Keratinocyte (primary cell): ENCODE results near the gene RGCC. TPM values are rescaled to one million over a fixed set of nuclear protein-coding genes. Genes with fewer than 3 reads are reported as not detected.

Experiments
- DNase-seq: peaks from one replicate; pipeline ENCODE4 v3.0.0-alpha.2; 2011; ENCODE audit warnings: low read depth, missing footprints, low spot score
- FAIRE-seq: peaks from 2 replicates; lab custom pipeline; 2011; peaks lifted over from hg19 to GRCh38; lab: Jason Lieb, UNC
- H2AFZ ChIP-seq: 2 replicates; pipeline ENCODE4 v1.6.0; 2012; ENCODE audit warnings: low read length, control low read depth, inconsistent platforms; ENCODE audit not compliant: control insufficient read depth
- H3K27ac ChIP-seq: 2 replicates; pipeline ENCODE4 v1.5.1; 2011; ENCODE audit warnings: low read length; ENCODE audit not compliant: control insufficient read depth, insufficient read depth
- H3K27me3 ChIP-seq: 3 replicates; pipeline ENCODE4 v1.6.0; 2011; ENCODE audit warnings: low read length; ENCODE audit not compliant: control insufficient read depth, insufficient read depth; ENCODE audit errors: extremely low read depth
- H3K36me3 ChIP-seq, 2 experiments: 2 replicates in 1 of 2; 3 replicates in 1 of 2; pipeline ENCODE4 v1.5.1; 2011; ENCODE audit warnings: low read length in 2 of 2, mild to moderate bottlenecking in 1 of 2; ENCODE audit not compliant: control insufficient read depth in 2 of 2, insufficient read depth in 2 of 2; ENCODE audit errors: extremely low read depth in 1 of 2
- H3K4me1 ChIP-seq: 3 replicates; pipeline ENCODE4 v1.5.1; 2011; ENCODE audit warnings: low read length; ENCODE audit not compliant: control insufficient read depth, insufficient read depth; ENCODE audit errors: extremely low read depth
- H3K4me2 ChIP-seq: 3 replicates; pipeline ENCODE4 v1.6.0; 2011; ENCODE audit warnings: low read depth, low read length; ENCODE audit not compliant: control insufficient read depth, insufficient read depth; ENCODE audit errors: extremely low read depth
- H3K4me3 ChIP-seq, 3 experiments: fragments of 200-600 bp in 1 of 3; sonication (generic) in 1 of 3; 2 replicates in 2 of 3; 3 replicates in 1 of 3; pipeline ENCODE4 v1.5.1; 2011 to 2016; ENCODE audit warnings: low read length in 3 of 3, mild to moderate bottlenecking in 3 of 3, control low read depth in 2 of 3, inconsistent platforms in 1 of 3, low read depth in 1 of 3, mixed read lengths in 1 of 3, mixed run types in 1 of 3, moderate library complexity in 1 of 3; ENCODE audit not compliant: control insufficient read depth in 2 of 3, insufficient read depth in 2 of 3; ENCODE audit errors: extremely low read depth in 1 of 3
- H3K79me2 ChIP-seq: 2 replicates; pipeline ENCODE4 v1.6.0; 2012; ENCODE audit warnings: low read length; ENCODE audit not compliant: control insufficient read depth, insufficient read depth
- H3K9ac ChIP-seq: 3 replicates; pipeline ENCODE4 v1.6.0; 2011; ENCODE audit warnings: low read length; ENCODE audit not compliant: control insufficient read depth, insufficient read depth; ENCODE audit errors: extremely low read depth
- H3K9me1 ChIP-seq: 3 replicates; pipeline ENCODE4 v1.6.0; 2011; ENCODE audit warnings: low read length; ENCODE audit not compliant: control insufficient read depth, insufficient read depth; ENCODE audit errors: extremely low read depth
- H3K9me3 ChIP-seq: 2 replicates; pipeline ENCODE4 v1.5.1; 2012; ENCODE audit warnings: low read depth, low read length; ENCODE audit not compliant: control insufficient read depth
- H4K20me1 ChIP-seq: 3 replicates; pipeline ENCODE4 v1.6.0; 2011; ENCODE audit warnings: low read length; ENCODE audit not compliant: control insufficient read depth, insufficient read depth; ENCODE audit errors: extremely low read depth
- EZH2 ChIP-seq: IDR thresholded peaks from one replicate; pipeline ENCODE4 v1.6.1; 2012; ENCODE audit warnings: inconsistent platforms, mild to moderate bottlenecking, low read length, moderate library complexity
- dilution Hi-C: fragments of 300-500 bp; cut with MboI; formaldehyde crosslinking; loops from one replicate; pipeline ENCODE4 v1.7.0; 2020; ENCODE audit warnings: low sequenced_read_pairs; ENCODE audit not compliant: extremely low pct_ligation_motif_present
- polyA plus RNA-seq, 5 experiments: library from polyadenylated mRNA; depleted of rRNA in 3 of 5; stranded (reverse) in 3 of 5; stranded (forward) in 1 of 5; unstranded in 1 of 5; fragments of >200 nt; gene quantifications; 1 replicate in 1 of 5; 2 replicates in 3 of 5; 3 replicates in 1 of 5; pipeline versions ENCODE4 v1.2.1 to v1.2.3, GENCODE V29; 2011 to 2012; ENCODE audit warnings: missing spikeins in 2 of 5, low read depth in 1 of 5, low replicate concordance in 1 of 5
- TF ChIP-seq, protein P1 (sequence below), 3 experiments: IDR thresholded peaks in 1 of 3; conservative IDR thresholded peaks in 1 of 3; optimal IDR thresholded peaks in 1 of 3; 2 replicates in 2 of 3; 3 replicates in 1 of 3; pipeline versions ENCODE3 to v1.5.1; 2011; ENCODE audit warnings: low read length in 3 of 3, mild to moderate bottlenecking in 3 of 3, moderate library complexity in 2 of 3, control low read depth in 1 of 3, inconsistent platforms in 1 of 3; ENCODE audit not compliant: insufficient read depth in 2 of 3; ENCODE audit errors: extremely low read depth in 1 of 3

Gene RGCC
- polyA plus RNA-seq, 1 donor (not counting 4 experiments of a cell fraction or from before 2014, with no cell fraction given) = 1.5 TPM

DNA sequence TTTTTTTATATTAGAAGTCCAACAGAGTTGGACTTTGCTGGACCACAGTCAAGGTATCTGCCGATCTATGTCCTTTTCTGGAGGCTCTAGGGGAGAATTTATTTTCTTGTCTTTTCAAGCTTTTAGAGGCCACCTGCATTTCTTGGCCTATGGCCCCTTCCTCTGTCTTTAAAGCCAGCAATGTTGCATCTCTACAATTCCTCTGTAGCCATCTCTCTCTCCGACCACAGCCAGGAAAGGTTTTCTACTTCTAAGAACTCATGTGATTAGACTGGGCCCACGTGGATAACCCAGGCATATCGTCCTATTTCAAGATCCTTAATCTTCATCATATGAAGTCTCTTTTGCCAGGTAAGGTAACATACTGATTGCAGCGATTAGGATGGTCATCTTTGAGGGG is 43.5 kb upstream of the RGCC start:
- no peaks in the 10 kb centered on the region for H3K79me2 ChIP-seq
- FAIRE-seq = no peak

DNA sequence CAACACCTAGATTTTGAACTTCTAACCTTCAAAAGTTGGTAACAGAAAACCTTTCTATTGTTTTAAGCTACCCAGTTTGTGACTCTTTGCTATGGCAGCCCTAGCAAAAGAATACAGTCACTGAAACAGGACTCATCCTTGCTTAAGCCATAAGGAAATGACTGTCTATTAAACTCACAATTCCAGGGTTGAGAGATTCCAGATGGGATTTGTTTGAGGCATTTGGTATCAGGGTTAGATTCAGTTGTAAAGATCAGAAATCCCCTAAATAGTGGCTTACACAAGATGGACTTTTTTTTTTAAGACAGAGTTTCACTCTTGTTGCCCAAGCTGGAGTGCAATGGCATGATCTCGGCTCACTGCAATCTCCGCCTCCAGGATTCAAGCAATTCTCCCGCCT is 41.1 kb upstream of the RGCC start:
- Histone ChIP-seq H2AFZ (no peak overlapping the region), H3K9me1 (no peaks in the 10 kb centered on the region), H3K36me3 (no peaks in the 10 kb centered on the region), H3K27me3 (no peaks in the 10 kb centered on the region), H3K79me2 (no peaks in the 10 kb centered on the region), H3K9ac (no peak overlapping the region), H3K4me2 (no peak overlapping the region), H3K9me3 (no peaks in the 10 kb centered on the region), H3K4me3 (no peak overlapping the region), H3K4me1 (peaks cover 3% of the 10 kb centered on the region), H3K27ac (no peak overlapping the region), H4K20me1 (no peaks in the 10 kb centered on the region)
- dilution Hi-C loops = no loop called here
- FAIRE-seq = no peak
- no peak for TF ChIP-seq EZH2
- TF ChIP-seq, protein P1, sequence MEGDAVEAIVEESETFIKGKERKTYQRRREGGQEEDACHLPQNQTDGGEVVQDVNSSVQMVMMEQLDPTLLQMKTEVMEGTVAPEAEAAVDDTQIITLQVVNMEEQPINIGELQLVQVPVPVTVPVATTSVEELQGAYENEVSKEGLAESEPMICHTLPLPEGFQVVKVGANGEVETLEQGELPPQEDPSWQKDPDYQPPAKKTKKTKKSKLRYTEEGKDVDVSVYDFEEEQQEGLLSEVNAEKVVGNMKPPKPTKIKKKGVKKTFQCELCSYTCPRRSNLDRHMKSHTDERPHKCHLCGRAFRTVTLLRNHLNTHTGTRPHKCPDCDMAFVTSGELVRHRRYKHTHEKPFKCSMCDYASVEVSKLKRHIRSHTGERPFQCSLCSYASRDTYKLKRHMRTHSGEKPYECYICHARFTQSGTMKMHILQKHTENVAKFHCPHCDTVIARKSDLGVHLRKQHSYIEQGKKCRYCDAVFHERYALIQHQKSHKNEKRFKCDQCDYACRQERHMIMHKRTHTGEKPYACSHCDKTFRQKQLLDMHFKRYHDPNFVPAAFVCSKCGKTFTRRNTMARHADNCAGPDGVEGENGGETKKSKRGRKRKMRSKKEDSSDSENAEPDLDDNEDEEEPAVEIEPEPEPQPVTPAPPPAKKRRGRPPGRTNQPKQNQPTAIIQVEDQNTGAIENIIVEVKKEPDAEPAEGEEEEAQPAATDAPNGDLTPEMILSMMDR (optimal IDR thresholded peaks at IDR 0.05 in 1 of 3, IDR thresholded peaks at IDR 0.05 in 1 of 3, conservative IDR thresholded peaks at IDR 0.05 in 1 of 3; ENCODE audit: extremely low read depth in 1 of 3, insufficient read depth in 2 of 3, low read length in 3 of 3) = no peak
- no peak for DNase-seq

More for the DNA sequence above, 43.5 kb upstream of the RGCC start:
- Histone ChIP-seq H3K4me2 (no peak overlapping the region), H3K9ac (no peak overlapping the region), H2AFZ (no peak overlapping the region), H3K36me3 (no peaks in the 10 kb centered on the region), H3K4me1 (peaks cover 3% of the 10 kb centered on the region), H3K9me3 (no peaks in the 10 kb centered on the region), H3K27me3 (no peaks in the 10 kb centered on the region), H3K9me1 (no peaks in the 10 kb centered on the region), H4K20me1 (no peaks in the 10 kb centered on the region), H3K27ac (no peak overlapping the region), H3K4me3 (no peak overlapping the region)
- dilution Hi-C loops = no loop called here
- DNase-seq = no peak
- no peak for TF ChIP-seq EZH2
- TF ChIP-seq, protein P1 (optimal IDR thresholded peaks at IDR 0.05 in 1 of 3, IDR thresholded peaks at IDR 0.05 in 1 of 3, conservative IDR thresholded peaks at IDR 0.05 in 1 of 3; ENCODE audit: extremely low read depth in 1 of 3, insufficient read depth in 2 of 3, low read length in 3 of 3) = no peak
